ENCODE results near the gene RAB8B. TPM values are rescaled to one million over a fixed set of nuclear protein-coding genes. Genes with fewer than 3 reads are reported as not detected.

Gene RAB8B
- polyA plus RNA-seq, 1 donor from 2014 or later: 87.1 TPM

DNA sequence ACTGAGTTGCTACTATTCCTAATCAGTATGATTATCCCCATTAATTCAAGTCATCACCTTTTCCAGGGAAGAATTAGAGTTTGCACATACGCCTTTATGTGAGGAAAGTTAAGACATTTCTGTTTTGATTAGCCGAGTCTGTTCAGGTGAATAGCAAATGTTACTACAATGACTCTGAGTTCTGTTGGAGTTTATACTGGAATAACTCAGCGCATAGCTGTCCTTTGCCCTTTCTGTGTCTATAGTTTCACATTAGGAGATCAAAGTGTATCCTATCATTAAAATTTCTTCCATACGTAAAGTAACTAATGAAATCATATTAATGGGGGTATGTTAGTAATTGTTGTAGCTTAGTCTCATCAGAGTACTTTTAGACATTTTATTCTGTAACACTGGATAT, 4.9 kb downstream of the RAB8B start:
- Histone ChIP-seq H3K9ac (ENCODE audit: low read length) (no peak overlapping the region), H3K27ac (ENCODE audit: low read length) (no peak overlapping the region), H3K4me2 (ENCODE audit: low read length) (no peak overlapping the region), H3K9me2 (ENCODE audit: insufficient read depth, low read length) (no peaks in the 10 kb centered on the region), H3K36me3 (ENCODE audit: insufficient read depth, low read length) (no peaks in the 10 kb centered on the region), H3K79me2 (replicated peaks; ENCODE audit: insufficient read depth, low read length) (peaks cover 95% of the 10 kb centered on the region), H4K20me1 (ENCODE audit: insufficient read depth) (no peaks in the 10 kb centered on the region), H3K9me3 (ENCODE audit: low read length) (no peaks in the 10 kb centered on the region), H3F3A (ENCODE audit: insufficient read depth, low read length, poor library complexity, severe bottlenecking) (no peaks in the 10 kb centered on the region), H3K27me3 (ENCODE audit: insufficient read depth, low read depth, low read length) (no peaks in the 10 kb centered on the region), H2AFZ (ENCODE audit: low read depth, low read length) (no peak overlapping the region), H3K4me3 (ENCODE audit: low read length) (no peak overlapping the region)
- no peak for TF ChIP-seq SMC3 (conservative IDR thresholded peaks at IDR 0.05; ENCODE audit: poor library complexity)
- no peak for TF ChIP-seq POLR2AphosphoS5 (IDR thresholded peaks at IDR 0.05)
- no peak for TF ChIP-seq EP300 (conservative IDR thresholded peaks at IDR 0.05; ENCODE audit: poor library complexity, severe bottlenecking)
- TF ChIP-seq RAD21 (conservative IDR thresholded peaks at IDR 0.05): no peak
- no peak for TF ChIP-seq MXI1 (conservative IDR thresholded peaks at IDR 0.05; ENCODE audit: poor library complexity, severe bottlenecking)
- TF ChIP-seq, protein P1, sequence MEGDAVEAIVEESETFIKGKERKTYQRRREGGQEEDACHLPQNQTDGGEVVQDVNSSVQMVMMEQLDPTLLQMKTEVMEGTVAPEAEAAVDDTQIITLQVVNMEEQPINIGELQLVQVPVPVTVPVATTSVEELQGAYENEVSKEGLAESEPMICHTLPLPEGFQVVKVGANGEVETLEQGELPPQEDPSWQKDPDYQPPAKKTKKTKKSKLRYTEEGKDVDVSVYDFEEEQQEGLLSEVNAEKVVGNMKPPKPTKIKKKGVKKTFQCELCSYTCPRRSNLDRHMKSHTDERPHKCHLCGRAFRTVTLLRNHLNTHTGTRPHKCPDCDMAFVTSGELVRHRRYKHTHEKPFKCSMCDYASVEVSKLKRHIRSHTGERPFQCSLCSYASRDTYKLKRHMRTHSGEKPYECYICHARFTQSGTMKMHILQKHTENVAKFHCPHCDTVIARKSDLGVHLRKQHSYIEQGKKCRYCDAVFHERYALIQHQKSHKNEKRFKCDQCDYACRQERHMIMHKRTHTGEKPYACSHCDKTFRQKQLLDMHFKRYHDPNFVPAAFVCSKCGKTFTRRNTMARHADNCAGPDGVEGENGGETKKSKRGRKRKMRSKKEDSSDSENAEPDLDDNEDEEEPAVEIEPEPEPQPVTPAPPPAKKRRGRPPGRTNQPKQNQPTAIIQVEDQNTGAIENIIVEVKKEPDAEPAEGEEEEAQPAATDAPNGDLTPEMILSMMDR (IDR thresholded peaks at IDR 0.05; ENCODE audit: poor library complexity, severe bottlenecking): no peak
- TF ChIP-seq TAF1 (IDR thresholded peaks at IDR 0.05; ENCODE audit: low read depth): no peak
- TF ChIP-seq EZH2 (IDR thresholded peaks at IDR 0.05; ENCODE audit: borderline replicate concordance, insufficient read depth, low read length, poor library complexity, severe bottlenecking): no peak
- TF ChIP-seq, protein P2, sequence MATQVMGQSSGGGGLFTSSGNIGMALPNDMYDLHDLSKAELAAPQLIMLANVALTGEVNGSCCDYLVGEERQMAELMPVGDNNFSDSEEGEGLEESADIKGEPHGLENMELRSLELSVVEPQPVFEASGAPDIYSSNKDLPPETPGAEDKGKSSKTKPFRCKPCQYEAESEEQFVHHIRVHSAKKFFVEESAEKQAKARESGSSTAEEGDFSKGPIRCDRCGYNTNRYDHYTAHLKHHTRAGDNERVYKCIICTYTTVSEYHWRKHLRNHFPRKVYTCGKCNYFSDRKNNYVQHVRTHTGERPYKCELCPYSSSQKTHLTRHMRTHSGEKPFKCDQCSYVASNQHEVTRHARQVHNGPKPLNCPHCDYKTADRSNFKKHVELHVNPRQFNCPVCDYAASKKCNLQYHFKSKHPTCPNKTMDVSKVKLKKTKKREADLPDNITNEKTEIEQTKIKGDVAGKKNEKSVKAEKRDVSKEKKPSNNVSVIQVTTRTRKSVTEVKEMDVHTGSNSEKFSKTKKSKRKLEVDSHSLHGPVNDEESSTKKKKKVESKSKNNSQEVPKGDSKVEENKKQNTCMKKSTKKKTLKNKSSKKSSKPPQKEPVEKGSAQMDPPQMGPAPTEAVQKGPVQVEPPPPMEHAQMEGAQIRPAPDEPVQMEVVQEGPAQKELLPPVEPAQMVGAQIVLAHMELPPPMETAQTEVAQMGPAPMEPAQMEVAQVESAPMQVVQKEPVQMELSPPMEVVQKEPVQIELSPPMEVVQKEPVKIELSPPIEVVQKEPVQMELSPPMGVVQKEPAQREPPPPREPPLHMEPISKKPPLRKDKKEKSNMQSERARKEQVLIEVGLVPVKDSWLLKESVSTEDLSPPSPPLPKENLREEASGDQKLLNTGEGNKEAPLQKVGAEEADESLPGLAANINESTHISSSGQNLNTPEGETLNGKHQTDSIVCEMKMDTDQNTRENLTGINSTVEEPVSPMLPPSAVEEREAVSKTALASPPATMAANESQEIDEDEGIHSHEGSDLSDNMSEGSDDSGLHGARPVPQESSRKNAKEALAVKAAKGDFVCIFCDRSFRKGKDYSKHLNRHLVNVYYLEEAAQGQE (IDR thresholded peaks at IDR 0.05; ENCODE audit: borderline replicate concordance): no peak

DNA sequence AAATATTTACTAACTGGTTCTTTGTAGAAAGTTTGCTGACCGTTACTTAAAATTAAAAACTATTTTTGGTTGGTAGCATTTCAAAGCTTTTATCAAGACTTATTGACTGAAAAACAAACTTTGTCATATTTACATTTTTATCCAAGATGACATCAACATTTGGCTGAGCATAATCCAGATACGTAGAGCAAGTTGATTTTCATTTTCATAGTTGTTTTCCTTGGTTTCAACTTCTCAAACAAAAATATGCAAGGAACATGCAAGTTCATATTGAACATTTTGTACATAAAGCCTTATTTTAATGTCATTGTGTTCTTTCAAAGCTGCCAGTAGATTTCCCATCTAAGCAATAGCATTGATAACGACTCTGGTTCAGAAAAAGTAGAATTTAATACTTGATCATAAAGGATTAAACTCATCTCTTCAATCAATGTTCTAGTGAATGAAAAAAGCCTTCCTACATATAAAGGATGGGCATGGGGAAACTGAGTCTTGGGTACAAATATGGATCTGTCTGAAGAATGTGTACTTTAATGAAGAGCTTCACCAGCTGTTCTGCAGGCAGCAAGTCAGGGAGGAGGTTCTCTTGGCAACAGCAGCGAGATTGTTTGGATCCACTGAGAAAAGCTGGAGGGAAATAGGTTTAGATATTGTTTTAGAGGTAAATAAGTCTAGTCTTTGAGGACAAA, 5.6 kb downstream of the RAB8B start:
- Histone ChIP-seq H3K9me3 (ENCODE audit: low read length) (no peaks in the 10 kb centered on the region), H3K27ac (ENCODE audit: low read length) (no peak overlapping the region), H3F3A (ENCODE audit: insufficient read depth, low read length, poor library complexity, severe bottlenecking) (no peaks in the 10 kb centered on the region), H3K4me3 (ENCODE audit: low read length) (no peak overlapping the region), H3K9me2 (ENCODE audit: insufficient read depth, low read length) (no peaks in the 10 kb centered on the region), H3K36me3 (ENCODE audit: insufficient read depth, low read length) (no peaks in the 10 kb centered on the region), H3K9ac (ENCODE audit: low read length) (no peak overlapping the region), H2AFZ (ENCODE audit: low read depth, low read length) (no peak overlapping the region), H4K20me1 (ENCODE audit: insufficient read depth) (no peaks in the 10 kb centered on the region), H3K27me3 (ENCODE audit: insufficient read depth, low read depth, low read length) (no peaks in the 10 kb centered on the region), H3K79me2 (replicated peaks; ENCODE audit: insufficient read depth, low read length) (peaks cover 97% of the 10 kb centered on the region), H3K4me2 (ENCODE audit: low read length) (no peak overlapping the region)
- no peak for TF ChIP-seq EZH2 (IDR thresholded peaks at IDR 0.05; ENCODE audit: borderline replicate concordance, insufficient read depth, low read length, poor library complexity, severe bottlenecking)
- no peak for TF ChIP-seq TAF1 (IDR thresholded peaks at IDR 0.05; ENCODE audit: low read depth)
- TF ChIP-seq, protein P2 (IDR thresholded peaks at IDR 0.05; ENCODE audit: borderline replicate concordance): no peak
- TF ChIP-seq, protein P1 (IDR thresholded peaks at IDR 0.05; ENCODE audit: poor library complexity, severe bottlenecking): no peak
- TF ChIP-seq POLR2AphosphoS5 (IDR thresholded peaks at IDR 0.05): no peak
- TF ChIP-seq SMC3 (conservative IDR thresholded peaks at IDR 0.05; ENCODE audit: poor library complexity): no peak
- TF ChIP-seq MXI1 (conservative IDR thresholded peaks at IDR 0.05; ENCODE audit: poor library complexity, severe bottlenecking): no peak
- TF ChIP-seq RAD21 (conservative IDR thresholded peaks at IDR 0.05): no peak
- TF ChIP-seq EP300 (conservative IDR thresholded peaks at IDR 0.05; ENCODE audit: poor library complexity, severe bottlenecking): no peak

Data from neural cell (in vitro differentiated cells).